Uterus (tissue), 4 donors: ENCODE measurements around the gene FSTL5. TPM values are rescaled to one million over a fixed set of nuclear protein-coding genes. Genes with fewer than 3 reads are reported as not detected.

Experiments
- DNase-seq, 2 donors: peaks; one replicate each; pipeline ENCODE4 v3.0.0-alpha.2; 2019 to 2020
- H3K27ac ChIP-seq, 2 donors: fragments of 200-600 bp; sonication (generic); 1 replicate in 1 of 2; 2 replicates in 1 of 2; pipeline ENCODE4 v1.5.1; 2016 to 2018
- H3K27me3 ChIP-seq, 2 donors: fragments of 200-600 bp; sonication (generic); one replicate each; pipeline ENCODE4 v1.5.1; 2018 to 2019; ENCODE audit warnings: control low read depth in 1 of 2
- H3K36me3 ChIP-seq, 2 donors: fragments of 200-600 bp; sonication (generic); one replicate each; pipeline ENCODE4 v1.5.1; 2019; ENCODE audit warnings: control low read depth in 1 of 2
- H3K4me1 ChIP-seq, 2 donors: fragments of 200-600 bp; sonication (generic); one replicate each; pipeline ENCODE4 v1.5.1; 2018 to 2019; ENCODE audit warnings: control low read depth in 1 of 2
- H3K4me3 ChIP-seq, 2 donors: fragments of 200-600 bp; sonication (generic); 1 replicate in 1 of 2; 2 replicates in 1 of 2; pipeline ENCODE4 v1.5.1; 2018 to 2019; ENCODE audit warnings: mild to moderate bottlenecking in 1 of 2
- H3K9me3 ChIP-seq, 2 donors: fragments of 200-600 bp; sonication (generic); one replicate each; pipeline ENCODE4 v1.5.1; 2019; ENCODE audit warnings: control low read depth in 1 of 2
- POLR2A ChIP-seq, 2 donors: fragments of 450-650 bp; IDR thresholded peaks; one replicate each; pipeline ENCODE4 v1.6.1; 2016; ENCODE audit warnings: antibody characterized with exemption in 2 of 2, mild to moderate bottlenecking in 1 of 2, moderate library complexity in 1 of 2
- intact Hi-C: fragments of 100-400 bp; cut with DNase I; formaldehyde crosslinking; loops from one replicate; pipeline ENCODE4 v1.15.1; 2023; ENCODE audit warnings: low total_unique reads
- total RNA-seq, 4 donors: library from RNA; depleted of rRNA in 3 of 4; stranded (reverse); fragments of >200 nt in 3 of 4; gene quantifications; one replicate each; pipeline versions ENCODE4 v1.1.0 to v1.2.4, GENCODE V29; 2014 to 2023
- TF ChIP-seq, protein P1 (sequence below), 4 experiments: fragments of 200-600 bp in 2 of 4; fragments of 450-650 bp in 2 of 4; sonication (generic) in 2 of 4; IDR thresholded peaks; one replicate each; pipeline ENCODE4 v1.5.1; 2016 to 2019; ENCODE audit warnings: antibody characterized with exemption in 4 of 4, mild to moderate bottlenecking in 2 of 4, moderate library complexity in 1 of 4
- donor health status: DM: yes; HTN: yes; CAD: no.

Gene FSTL5
- total RNA-seq, 4 donors from 2014 or later, result 2.4 TPM; not detected in 3

DNA sequence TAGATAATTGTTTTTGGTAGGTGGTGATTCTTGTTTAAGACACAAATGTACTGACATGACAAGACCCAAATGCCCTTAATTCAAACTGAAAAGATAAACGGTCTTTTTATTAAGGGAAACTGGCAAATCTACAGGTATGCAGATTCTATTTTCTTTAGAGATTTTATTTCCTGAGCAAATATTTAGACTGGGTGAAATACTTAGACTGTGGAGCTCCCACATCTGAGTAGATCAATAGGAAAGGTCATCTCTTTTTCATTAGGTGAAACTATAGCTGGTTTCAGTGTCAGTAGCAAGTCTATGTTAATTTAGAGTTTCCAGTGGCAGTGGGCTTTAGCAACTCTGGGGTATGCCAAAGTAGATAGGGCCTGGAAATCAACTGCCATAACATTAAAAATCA is 446.7 kb downstream of the FSTL5 start:
- Histone ChIP-seq H3K9me3 (no peaks in the 10 kb centered on the region), H3K4me1 (no peaks in the 10 kb centered on the region), H3K27me3 (no peaks in the 10 kb centered on the region), H3K27ac (no peak overlapping the region), H3K4me3 (no peak overlapping the region), H3K36me3 (no peaks in the 10 kb centered on the region)
- intact Hi-C loops, result no loop called here
- TF ChIP-seq, protein P1, sequence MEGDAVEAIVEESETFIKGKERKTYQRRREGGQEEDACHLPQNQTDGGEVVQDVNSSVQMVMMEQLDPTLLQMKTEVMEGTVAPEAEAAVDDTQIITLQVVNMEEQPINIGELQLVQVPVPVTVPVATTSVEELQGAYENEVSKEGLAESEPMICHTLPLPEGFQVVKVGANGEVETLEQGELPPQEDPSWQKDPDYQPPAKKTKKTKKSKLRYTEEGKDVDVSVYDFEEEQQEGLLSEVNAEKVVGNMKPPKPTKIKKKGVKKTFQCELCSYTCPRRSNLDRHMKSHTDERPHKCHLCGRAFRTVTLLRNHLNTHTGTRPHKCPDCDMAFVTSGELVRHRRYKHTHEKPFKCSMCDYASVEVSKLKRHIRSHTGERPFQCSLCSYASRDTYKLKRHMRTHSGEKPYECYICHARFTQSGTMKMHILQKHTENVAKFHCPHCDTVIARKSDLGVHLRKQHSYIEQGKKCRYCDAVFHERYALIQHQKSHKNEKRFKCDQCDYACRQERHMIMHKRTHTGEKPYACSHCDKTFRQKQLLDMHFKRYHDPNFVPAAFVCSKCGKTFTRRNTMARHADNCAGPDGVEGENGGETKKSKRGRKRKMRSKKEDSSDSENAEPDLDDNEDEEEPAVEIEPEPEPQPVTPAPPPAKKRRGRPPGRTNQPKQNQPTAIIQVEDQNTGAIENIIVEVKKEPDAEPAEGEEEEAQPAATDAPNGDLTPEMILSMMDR (IDR thresholded peaks at IDR 0.05), result no peak
- no peak for TF ChIP-seq POLR2A (IDR thresholded peaks at IDR 0.05)
- DNase-seq, result no peak

GRCh38 chr4:161714931-161715330 is 448.9 kb downstream of the FSTL5 start:
- no peak for TF ChIP-seq POLR2A (IDR thresholded peaks at IDR 0.05)
- TF ChIP-seq, protein P1 (IDR thresholded peaks at IDR 0.05), result no peak
- no peak for DNase-seq
- no peaks in the 10 kb centered on the region for H3K9me3 ChIP-seq
- H3K27me3 ChIP-seq, result no peaks in the 10 kb centered on the region
- no peak overlapping the region for H3K27ac ChIP-seq
- no peak overlapping the region for H3K4me3 ChIP-seq
- no peaks in the 10 kb centered on the region for H3K36me3 ChIP-seq
- no peaks in the 10 kb centered on the region for H3K4me1 ChIP-seq
- intact Hi-C loops, result no loop called here

DNA sequence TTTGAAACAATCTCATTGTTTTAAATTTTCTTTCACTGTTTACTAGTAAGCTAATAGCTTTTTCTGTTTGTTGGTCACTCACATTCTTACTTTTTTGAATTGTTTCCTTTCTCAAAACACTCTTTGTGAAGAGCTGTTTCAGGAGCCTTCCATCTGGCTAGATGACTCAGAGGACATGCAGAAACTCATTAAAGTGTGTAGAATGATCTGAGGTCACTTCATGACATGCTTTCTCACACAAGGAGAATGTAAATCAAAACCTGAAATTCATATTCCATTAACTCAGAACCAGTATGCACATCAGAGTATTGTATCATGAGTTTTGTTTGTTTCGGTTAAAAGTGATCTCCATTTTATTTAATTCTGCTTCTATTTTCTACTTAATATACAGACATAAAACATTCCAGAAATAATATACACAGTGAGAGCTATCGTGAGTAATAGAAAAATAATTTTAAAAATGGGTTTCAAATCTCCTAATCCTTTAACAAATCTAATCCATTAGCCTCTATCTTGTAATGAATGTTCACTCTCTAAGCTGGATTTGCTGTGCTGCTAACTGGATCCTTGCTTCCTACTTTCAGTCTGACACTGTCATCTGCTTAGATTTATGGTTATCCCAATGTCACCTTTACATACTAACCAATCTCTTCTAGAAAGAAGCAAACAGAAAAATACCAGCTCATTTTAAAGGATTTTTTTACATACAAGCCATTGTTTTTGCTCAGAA is 449.6 kb downstream of the FSTL5 start:
- Histone ChIP-seq H3K4me3 (no peak overlapping the region), H3K9me3 (no peaks in the 10 kb centered on the region), H3K27me3 (no peaks in the 10 kb centered on the region), H3K27ac (no peak overlapping the region), H3K36me3 (no peaks in the 10 kb centered on the region), H3K4me1 (no peaks in the 10 kb centered on the region)
- TF ChIP-seq, protein P1 (IDR thresholded peaks at IDR 0.05), result no peak
- no peak for TF ChIP-seq POLR2A (IDR thresholded peaks at IDR 0.05)
- DNase-seq, result no peak
- intact Hi-C loops, result no loop called here

DNA sequence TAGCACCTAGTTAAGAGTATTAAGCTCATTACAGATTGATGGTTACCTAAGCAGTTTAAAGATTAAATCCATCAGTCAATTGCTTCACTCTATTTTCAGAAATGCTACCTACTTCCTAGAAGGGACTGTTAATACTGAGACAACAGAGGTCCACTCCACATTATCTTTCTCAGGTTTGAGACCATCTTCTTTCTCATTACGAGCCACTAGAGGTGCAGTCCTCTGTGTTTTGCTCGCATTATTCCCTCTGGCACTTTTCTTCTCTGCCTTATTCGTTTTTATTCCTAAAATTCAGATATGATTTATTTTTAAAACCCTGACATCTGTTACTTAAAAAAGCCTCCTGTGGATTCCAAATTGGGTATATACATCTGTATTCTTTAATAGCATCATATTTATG is 459.1 kb downstream of the FSTL5 start:
- Histone ChIP-seq H3K36me3 (no peaks in the 10 kb centered on the region), H3K9me3 (no peaks in the 10 kb centered on the region), H3K27me3 (no peaks in the 10 kb centered on the region), H3K4me1 (no peaks in the 10 kb centered on the region), H3K4me3 (no peak overlapping the region), H3K27ac (no peak overlapping the region)
- DNase-seq, result no peak
- TF ChIP-seq POLR2A (IDR thresholded peaks at IDR 0.05), result no peak
- TF ChIP-seq, protein P1 (IDR thresholded peaks at IDR 0.05), result no peak
- intact Hi-C loops, result no loop called here

- Histone ChIP-seq H3K9me3 (no peaks in the 10 kb centered on the region), H3K36me3 (no peaks in the 10 kb centered on the region), H3K27me3 (no peaks in the 10 kb centered on the region), H3K27ac (no peak overlapping the region), H3K4me3 (no peak overlapping the region), H3K4me1 (no peaks in the 10 kb centered on the region)
- intact Hi-C loops, result no loop called here
- no peak for DNase-seq
- no peak for TF ChIP-seq POLR2A (IDR thresholded peaks at IDR 0.05)
- TF ChIP-seq, protein P1 (IDR thresholded peaks at IDR 0.05), result no peak
These were observed 459.8 kb downstream of the FSTL5 start for GRCh38 chr4:161704040-161704439.
